KOPT-K1 (cell line): ENCODE results near the gene ADAMTS13.
"Not testable (repeated sequence)": the region's sequence is repeated elsewhere in the genome, so short reads cannot be mapped to it uniquely, and the experiment has no call there.

Experiments
- H3K27ac ChIP-seq: fragments of 200-600 bp; sonication (generic); 2 replicates; pipeline ENCODE4 v1.5.1; 2016; ENCODE audit warnings: antibody characterized with exemption, mild to moderate bottlenecking, low read depth, low read length; ENCODE audit not compliant: poor library complexity, severe bottlenecking
- H3K36me3 ChIP-seq: fragments of 200-600 bp; sonication (generic); 2 replicates; pipeline ENCODE4 v1.5.1; 2017; ENCODE audit warnings: antibody characterized with exemption, mild to moderate bottlenecking, low read length, moderate library complexity; ENCODE audit not compliant: insufficient read depth
- H3K9me3 ChIP-seq: fragments of 200-600 bp; sonication (generic); 2 replicates; pipeline ENCODE4 v1.5.1; 2017; ENCODE audit warnings: antibody characterized with exemption, low read length, mild to moderate bottlenecking; ENCODE audit not compliant: insufficient read depth, poor library complexity, severe bottlenecking

The ADAMTS13 gene

DNA sequence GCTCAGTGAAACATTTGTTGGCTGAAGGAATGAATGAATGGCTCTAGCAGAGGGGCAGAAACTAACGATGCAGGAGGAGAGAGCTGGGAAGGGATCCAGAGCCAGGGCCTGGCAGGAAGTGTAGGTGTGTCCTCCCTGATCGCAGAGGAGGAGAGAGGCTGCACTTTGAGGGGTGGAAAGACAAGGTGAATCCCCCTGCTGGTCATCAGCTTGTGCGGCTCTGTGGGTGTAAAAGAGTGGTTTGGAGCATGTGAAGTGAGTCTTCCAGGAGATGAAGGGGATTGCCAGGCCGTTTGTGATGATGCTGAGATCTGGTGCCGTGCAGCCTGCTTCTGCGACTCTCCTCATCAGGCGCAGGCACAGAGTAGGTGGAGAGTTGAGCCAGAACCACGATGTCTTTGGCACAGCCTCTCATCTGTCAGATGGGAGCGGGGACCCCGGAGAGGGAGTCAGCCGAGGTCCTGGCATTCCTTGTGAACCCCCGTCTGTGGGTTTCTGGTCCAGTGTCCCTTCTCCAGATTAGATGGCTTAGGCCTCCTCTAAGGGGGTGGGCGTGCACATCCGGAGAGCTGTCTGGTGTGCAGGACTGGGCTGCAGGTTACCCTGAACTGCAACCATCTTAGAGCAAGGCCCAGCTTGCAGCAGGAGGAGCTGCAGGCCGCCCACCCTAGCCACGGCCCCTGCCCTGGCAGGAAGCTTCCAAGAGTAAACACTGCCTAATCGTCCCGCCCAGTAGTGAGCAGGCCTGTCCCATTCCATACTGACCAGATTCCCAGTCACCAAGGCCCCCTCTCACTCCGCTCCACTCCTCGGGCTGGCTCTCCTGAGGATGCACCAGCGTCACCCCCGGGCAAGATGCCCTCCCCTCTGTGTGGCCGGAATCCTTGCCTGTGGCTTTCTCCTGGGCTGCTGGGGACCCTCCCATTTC lies at the start of gene ADAMTS13:
TSS of gene ADAMTS13 (plus strand) at position 753 of the 928 bp plus-strand sequence. CDS start at position 830, 77 bp downstream.
- Histone ChIP-seq H3K9me3 (no peaks in the 10 kb centered on the region), H3K36me3 (no peaks in the 10 kb centered on the region), H3K27ac (no peak within 1 kb of the TSS)

DNA sequence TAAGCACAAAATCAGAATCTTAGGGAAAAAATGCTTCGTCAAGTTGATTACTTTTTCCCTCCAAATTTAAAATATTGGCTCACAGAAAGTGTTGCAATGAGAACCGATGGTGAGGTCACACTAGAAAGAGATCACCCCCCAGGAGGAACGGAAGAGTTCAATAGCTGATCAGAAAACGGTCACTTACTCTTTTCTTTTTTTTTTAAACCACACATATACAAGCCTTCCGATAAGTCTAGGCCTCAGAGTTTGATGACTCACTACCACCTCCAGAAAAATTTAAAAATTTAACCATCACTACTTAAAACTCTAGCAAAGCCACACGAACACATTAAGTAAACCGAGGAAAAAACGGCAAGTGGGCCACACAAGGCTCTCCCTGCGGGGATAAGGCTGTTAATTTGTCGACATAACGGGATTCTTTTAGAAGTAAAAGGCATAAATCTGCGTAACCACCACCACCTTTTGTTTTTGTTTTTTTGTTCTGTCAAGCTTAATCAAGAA lies 47.5 kb upstream of the ADAMTS13 start:
- Histone ChIP-seq H3K9me3 (no peaks in the 10 kb centered on the region), H3K27ac (peak overlapping the region; percentile 85), H3K36me3 (peaks cover 26% of the 10 kb centered on the region)

DNA sequence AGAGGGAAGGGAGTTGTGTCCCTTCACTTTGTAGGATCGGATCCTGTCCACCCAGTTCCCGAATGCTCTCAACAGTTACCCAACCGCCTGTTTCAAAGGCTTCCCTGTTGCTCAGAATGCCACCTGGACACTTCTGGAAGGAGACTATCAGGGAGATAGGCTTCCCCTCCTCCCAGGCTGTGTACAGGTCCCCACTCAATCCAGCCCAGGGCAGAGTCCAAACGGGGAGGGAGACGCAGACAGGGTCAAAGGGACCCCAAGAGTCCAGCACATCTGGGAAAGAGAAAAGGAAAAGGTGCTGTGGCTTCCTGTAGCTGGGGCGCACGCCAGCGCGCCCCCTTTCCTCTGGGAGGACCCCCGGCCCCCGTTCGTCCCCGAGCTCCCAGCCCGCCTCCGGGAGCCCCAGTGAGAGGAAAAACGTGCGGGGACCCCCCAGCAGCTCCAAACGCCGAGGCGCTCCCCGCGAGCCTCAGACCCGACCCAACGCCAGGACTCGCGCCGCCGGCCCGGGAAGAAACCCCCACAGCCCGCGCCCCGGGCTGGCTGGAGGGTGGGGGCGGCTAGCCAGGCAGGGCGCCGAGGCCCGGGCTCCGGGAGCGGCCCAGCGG lies 46.9 kb upstream of the ADAMTS13 start:
- H3K9me3 ChIP-seq: no peaks in the 10 kb centered on the region
- H3K27ac ChIP-seq: peak overlapping the region; percentile 85

DNA sequence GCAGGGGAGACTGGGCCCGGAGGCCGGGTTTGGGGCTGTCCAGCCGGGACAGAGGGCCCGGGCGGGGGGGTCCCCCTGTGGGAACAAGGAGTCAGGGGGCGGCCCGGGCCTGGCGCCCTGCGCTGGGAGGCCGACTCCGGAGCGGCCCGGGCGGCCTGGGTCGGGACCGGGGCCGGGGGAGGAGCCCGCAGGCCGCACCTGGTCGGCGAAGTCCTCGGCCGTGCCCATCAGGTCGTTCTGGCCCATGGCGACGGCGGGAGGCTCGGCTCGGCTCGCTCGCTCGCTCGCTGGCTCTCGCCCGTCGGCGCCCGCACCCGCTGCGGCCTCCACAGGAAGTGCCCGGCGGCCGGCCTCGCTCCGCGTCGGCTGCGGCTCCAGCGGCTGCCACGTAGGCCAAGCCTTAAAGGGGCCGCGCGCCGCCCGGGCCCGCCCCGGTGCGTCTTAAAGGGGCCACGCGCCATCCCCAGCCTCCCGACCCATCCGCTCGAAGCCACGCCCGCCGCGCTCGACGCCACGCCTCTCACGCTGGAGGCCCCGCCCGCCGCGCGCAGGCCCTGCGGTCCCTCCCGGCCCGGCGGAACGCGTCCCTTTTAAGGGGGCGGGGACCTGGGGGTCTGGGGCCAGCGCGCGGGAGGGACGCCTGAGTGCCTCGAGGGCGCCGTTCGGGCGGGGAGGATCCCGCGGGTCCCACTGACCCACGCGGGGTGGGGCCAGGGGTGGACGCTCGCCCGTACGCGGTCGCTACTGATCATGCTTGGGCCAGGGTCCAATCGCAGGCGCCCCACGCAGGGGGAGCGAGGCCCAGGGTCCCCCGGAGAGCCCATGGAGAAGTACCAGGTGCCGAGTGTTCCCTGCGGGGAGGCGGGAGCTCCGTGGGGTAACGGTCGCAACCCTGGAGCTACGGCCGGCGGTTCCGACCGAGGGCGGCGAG lies 46.2 kb upstream of the ADAMTS13 start, which contains the start of the genes STKLD1 and SURF4:
TSS of gene STKLD1 (plus strand) at position 643 of the 931 bp plus-strand sequence. CDS start at position 751, 108 bp downstream.
TSS of gene SURF4 (minus strand) at position 337 of the 931 bp plus-strand sequence. CDS start at position 246, 91 bp downstream.
- Histone ChIP-seq H3K27ac (peak within 1 kb of the TSS; percentile 85), H3K36me3 (peaks cover 17% of the 10 kb centered on the region; the same call in 1 of the 2 replicates), H3K9me3 (no peaks in the 10 kb centered on the region)

More for the DNA sequence above, 46.9 kb upstream of the ADAMTS13 start:
- H3K36me3 ChIP-seq: peaks cover 21% of the 10 kb centered on the region; the same call in 1 of the 2 replicates

DNA sequence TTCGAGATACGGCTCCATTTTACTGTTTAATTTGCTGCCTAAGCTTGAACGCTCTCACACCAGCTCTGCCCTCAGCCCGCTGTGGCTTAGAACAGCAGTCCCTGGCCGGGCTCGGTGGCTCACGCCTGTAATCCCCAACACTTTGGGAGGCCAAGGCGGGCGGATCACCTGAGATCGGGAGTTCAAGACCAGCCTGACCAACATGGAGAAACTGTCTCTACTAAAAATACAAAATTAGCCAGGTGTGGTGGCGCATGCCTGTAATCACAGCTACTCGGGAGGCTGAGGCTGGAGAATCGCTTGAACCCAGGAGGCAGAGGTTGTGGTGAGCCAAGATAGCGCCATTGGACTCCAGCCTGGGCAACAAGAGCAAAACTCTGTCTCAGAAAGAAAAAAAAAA lies 44.9 kb upstream of the ADAMTS13 start:
- H3K9me3 ChIP-seq, H3K27ac ChIP-seq: not testable (repeated sequence)
- peaks cover 14% of the 10 kb centered on the region; the same call in 1 of the 2 replicates for H3K36me3 ChIP-seq

DNA sequence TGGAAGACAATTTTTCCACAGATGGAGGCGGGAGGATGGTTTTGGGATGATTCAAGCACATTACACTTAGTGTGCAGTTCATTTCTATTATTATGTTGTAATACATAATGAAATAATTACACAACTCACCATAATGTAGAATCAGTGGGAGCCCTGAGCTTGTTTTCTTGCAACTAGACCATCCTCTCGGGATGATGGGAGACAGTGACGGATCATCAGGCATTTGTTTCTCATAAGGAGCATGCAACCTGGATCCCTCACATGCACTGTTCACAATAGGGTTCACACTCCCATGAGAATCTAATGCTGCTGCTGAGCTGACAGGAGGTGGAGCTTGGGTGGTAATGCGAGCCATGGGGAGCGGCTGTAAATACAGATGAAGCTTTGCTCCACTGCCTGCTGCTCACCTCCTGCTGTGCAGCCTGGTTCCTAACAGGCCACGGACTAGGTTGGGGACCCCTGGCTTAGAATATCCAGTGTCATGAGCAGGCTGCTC lies 44.4 kb upstream of the ADAMTS13 start:
- Histone ChIP-seq H3K9me3 (no peaks in the 10 kb centered on the region), H3K36me3 (peaks cover 9% of the 10 kb centered on the region; the same call in 1 of the 2 replicates), H3K27ac (no peak overlapping the region)

DNA sequence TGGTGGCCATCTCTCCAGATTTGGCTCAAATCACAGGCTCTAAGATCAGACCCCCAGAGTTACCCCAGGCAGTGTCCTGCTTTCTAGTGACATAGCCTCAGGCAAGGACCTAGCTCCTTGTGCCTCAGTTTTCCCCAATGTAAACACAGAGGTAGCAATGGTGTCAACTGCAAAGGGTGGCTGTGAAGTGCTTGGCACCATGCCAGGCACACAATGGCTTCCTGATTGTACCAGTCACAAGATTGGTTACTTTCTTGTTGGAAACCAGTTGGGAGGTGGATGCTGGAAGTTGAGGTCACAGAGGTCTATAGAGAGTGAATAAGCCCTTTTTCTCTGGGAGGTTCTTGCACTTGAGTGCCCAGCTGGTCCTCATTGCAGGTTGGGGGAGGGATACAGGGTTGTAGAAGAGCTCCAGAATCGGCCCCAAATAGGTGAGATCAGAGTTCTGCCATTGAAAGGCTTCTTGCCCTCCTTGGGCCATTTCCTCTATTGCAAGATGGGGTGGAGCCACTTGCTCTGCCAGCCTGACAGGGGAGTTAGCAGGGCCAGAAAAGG lies 43.7 kb upstream of the ADAMTS13 start:
- no peaks in the 10 kb centered on the region for H3K9me3 ChIP-seq
- peaks cover 1% of the 10 kb centered on the region; the same call in 1 of the 2 replicates for H3K36me3 ChIP-seq
- H3K27ac ChIP-seq: no peak overlapping the region

DNA sequence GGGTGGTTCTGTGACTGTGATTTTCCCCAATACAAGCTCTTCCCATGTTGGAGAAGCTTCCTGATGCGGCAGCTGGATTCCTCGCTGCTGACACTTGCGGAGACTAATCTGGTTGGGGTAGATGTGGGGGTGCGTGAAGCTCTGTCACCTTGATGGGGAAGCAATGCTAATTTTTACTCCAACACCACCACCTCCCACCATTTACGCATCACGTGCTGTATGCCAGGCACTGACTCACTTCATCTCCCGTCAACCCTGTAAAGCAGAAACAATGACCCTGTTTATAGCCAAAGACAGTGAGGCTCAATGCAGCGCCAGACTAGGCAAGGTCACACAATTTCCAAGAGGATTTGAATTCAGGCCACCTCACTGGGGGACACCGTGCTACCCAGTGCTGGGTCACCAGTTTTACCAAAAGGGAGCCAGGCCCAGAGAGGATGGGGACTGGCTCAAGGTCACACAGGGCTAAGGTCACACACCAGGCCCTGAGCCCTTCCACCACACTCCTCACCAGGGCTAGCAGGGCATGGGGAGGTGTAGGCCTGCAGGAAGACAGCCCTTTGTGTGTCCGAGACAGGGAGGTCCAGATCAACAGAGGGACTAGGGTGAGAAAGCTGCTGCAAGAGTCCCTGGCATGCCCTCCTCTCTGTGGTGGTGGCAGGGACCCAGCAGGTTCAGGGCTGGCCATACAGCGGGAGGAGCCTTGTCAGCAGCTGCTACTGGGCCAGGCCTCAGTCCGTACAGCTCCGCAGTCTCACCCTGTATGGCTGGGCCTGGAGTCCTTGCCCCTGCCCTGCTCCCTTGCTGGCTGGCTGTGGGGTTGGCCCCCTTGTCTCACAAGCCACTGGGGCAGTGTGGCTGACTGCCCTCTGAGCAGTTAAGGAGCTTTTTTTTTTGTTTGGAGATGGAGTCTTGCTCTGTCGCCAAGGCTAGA lies 42.7 kb upstream of the ADAMTS13 start:
- H3K27ac ChIP-seq: no peak overlapping the region
- H3K9me3 ChIP-seq: no peaks in the 10 kb centered on the region
- H3K36me3 ChIP-seq: no peaks in the 10 kb centered on the region

DNA sequence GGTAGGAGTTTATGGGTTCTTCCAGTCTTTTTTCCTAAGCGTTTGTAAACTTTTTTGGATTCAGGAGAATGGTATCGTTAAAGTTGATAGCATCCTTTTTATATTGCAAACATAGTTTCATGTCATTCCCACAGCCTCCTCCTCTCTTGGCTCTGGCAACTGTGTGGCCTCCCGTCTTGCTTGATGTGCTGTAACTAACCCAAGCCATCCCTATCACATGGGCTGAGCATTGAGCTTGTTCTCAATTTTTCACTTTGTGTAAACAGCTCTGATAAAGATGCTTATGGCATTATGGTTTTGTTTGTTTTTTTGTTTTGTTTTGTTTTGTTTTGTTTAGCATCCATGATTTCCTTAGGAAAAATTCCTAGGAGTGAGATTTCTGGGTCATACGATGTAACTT lies 41.4 kb upstream of the ADAMTS13 start:
- no peaks in the 10 kb centered on the region for H3K9me3 ChIP-seq
- no peak overlapping the region for H3K27ac ChIP-seq
- H3K36me3 ChIP-seq: no peaks in the 10 kb centered on the region

DNA sequence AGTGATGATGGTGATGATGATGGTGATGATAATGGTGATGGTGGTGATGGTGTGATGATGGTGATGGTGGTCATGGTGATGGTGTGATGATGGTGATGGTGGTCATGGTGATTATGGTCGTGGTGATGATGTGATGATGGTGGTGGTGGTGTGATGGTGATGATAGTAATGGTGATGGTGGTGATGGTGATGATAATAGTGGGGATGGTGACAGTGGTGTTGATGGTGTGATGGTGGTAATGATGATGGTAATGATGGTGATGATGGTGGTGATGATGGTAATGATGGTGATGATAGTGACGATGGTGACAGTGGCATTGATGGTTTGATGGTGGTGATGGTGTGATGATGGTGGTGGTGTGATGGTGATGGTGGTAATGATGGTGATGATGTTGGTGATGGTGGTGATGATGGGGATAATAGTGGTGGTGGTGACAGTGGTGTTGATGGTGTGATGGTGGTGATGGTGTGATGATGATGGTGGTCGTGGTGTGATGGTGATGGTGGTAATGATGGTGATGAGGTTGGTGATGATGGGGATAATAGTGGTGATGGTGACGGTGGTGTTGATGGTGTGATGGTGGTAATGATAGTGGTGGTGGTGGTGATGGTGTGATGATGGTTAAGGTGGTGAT lies 39.5 kb upstream of the ADAMTS13 start:
- Histone ChIP-seq H3K9me3 (no peaks in the 10 kb centered on the region), H3K27ac (no peak overlapping the region), H3K36me3 (no peaks in the 10 kb centered on the region)

DNA sequence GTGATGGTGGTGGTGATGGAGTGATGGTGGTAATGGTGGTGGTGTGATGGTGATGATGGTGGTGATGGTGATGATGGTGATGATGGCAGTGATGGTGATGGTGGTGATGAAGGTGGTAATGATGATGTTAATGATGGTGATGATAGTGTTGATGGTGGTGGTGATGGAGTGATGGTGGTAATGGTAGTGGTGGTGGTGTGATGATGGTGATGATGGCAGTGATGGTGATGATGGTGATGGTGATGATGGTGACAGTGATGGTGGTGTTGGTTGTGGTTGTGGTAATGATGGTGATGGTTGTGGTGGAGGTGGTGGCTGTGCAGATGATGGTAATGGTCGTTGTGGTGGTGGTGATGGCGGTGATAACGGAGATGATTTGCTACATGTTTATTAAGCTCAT lies 38.7 kb upstream of the ADAMTS13 start:
- Histone ChIP-seq H3K36me3 (no peaks in the 10 kb centered on the region), H3K27ac (no peak overlapping the region), H3K9me3 (no peaks in the 10 kb centered on the region)

DNA sequence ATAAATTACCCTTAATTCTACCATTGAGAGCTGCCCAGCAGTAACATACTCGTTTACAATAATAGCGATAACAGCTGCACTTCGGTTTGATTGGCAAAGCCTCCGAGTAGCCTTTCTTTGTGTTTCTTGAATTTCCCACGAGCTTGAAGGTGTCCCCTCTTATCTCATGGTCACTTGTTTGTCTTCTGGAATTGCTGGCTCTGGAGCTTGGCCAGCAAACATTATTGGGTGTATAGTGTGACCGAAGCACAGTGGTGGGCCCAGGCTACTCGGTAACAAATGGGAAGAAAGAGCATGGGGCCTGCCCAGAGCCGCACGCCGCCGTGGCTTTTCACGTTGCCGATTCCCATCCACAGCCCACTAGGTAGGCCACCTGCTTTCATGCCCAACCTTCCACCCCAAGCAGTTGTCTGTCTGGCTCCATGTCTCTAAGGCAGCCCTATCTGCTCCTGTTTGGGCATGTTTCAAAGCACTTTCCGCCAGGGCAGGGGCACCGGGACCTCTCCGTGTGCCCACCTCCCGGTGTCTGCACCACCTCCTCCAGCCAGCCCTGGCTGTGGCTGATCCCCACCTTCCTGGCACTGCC lies 37.3 kb upstream of the ADAMTS13 start:
- no peaks in the 10 kb centered on the region for H3K36me3 ChIP-seq
- H3K27ac ChIP-seq: no peak overlapping the region
- no peaks in the 10 kb centered on the region for H3K9me3 ChIP-seq
